Measurements from ENCODE around the gene CMTM3. TPM values are rescaled to one million over a fixed set of nuclear protein-coding genes. Genes with fewer than 3 reads are reported as not detected.
A peak's percentile ranks its signal among the peaks of the same experiment; 100 is the strongest.

Gene CMTM3
- total RNA-seq, 1 donor from 2014 or later = 62.4 TPM

DNA sequence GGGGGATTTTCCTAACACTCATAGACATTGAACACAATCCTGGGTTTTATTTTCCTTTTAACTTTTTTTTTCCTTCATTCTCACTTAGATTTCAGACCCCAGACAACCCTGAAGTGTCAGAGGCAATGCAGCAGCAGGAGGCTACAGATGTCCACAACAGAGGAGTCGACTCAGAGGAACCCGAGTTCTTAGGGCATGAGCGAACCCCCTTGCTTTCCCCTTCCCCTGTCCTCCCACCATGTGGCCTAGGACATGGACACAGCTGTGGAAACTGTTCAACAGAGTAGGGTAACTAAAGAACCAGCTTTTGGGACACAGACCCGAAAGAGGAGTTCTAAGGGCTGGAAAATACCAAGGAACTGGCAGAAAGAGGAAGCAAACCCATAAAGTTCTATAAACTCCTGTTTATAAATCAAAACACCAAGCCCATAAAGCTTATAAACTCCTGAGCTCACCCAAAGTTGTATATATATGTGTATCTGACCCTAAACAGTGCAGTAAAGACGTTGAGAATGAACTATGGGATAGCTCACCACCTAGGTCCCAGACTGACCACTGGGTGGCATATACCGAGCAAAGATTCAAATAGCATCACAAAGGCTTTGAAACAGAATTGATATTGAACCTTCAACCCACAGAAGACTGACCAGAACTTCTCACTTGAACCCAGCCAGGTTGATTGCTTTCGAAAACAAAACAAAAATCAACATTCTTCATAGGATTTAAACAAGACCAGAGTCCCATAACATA, 58.1 kb downstream of the CMTM3 start:
- H2AFZ ChIP-seq (ENCODE audit: low read depth, low read length) = no peak overlapping the region
- Mint-ChIP-seq H3K27ac (ENCODE audit: unreplicated experiment) (peak overlapping the region; percentile 64), H3K27me3 (ENCODE audit: low read depth, unreplicated experiment) (no peaks in the 10 kb centered on the region), H3K9me3 (ENCODE audit: unreplicated experiment) (no peaks in the 10 kb centered on the region), H3K4me1 (ENCODE audit: low read depth, unreplicated experiment) (peaks cover 16% of the 10 kb centered on the region), H3K4me3 (ENCODE audit: unreplicated experiment) (no peak overlapping the region), H3K36me3 (ENCODE audit: low read depth, unreplicated experiment) (no peaks in the 10 kb centered on the region)
- FAIRE-seq = no peak
- H3K9me3 ChIP-seq (ENCODE audit: insufficient read depth, low read depth, low read length) = no peaks in the 10 kb centered on the region
- H3K27me3 ChIP-seq (ENCODE audit: insufficient read depth, low read length) = no peaks in the 10 kb centered on the region
- DNase-seq (ENCODE audit: low read depth) = no peak
- TF ChIP-seq, protein P1, sequence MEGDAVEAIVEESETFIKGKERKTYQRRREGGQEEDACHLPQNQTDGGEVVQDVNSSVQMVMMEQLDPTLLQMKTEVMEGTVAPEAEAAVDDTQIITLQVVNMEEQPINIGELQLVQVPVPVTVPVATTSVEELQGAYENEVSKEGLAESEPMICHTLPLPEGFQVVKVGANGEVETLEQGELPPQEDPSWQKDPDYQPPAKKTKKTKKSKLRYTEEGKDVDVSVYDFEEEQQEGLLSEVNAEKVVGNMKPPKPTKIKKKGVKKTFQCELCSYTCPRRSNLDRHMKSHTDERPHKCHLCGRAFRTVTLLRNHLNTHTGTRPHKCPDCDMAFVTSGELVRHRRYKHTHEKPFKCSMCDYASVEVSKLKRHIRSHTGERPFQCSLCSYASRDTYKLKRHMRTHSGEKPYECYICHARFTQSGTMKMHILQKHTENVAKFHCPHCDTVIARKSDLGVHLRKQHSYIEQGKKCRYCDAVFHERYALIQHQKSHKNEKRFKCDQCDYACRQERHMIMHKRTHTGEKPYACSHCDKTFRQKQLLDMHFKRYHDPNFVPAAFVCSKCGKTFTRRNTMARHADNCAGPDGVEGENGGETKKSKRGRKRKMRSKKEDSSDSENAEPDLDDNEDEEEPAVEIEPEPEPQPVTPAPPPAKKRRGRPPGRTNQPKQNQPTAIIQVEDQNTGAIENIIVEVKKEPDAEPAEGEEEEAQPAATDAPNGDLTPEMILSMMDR (IDR thresholded peaks at IDR 0.05; ENCODE audit: insufficient read depth, low read depth, low read length) = peak; percentile 58
- TF ChIP-seq EZH2 (IDR thresholded peaks at IDR 0.05; ENCODE audit: insufficient read depth, low read length) = no peak
- no peak overlapping the region for H3K4me2 ChIP-seq (ENCODE audit: low read length)
- H3K36me3 ChIP-seq (ENCODE audit: insufficient read depth, low read length) = no peaks in the 10 kb centered on the region
- peaks cover 4% of the 10 kb centered on the region for H4K20me1 ChIP-seq (ENCODE audit: insufficient read depth, low read length)
- peak overlapping the region; percentile 34 for H3K9ac ChIP-seq (ENCODE audit: low read length)
- peaks cover 23% of the 10 kb centered on the region for H3K4me1 ChIP-seq (ENCODE audit: insufficient read depth, low read length)
- no peaks in the 10 kb centered on the region for H3K79me2 ChIP-seq (ENCODE audit: insufficient read depth, low read length)
- H3K27ac ChIP-seq (ENCODE audit: low read depth, low read length) = no peak overlapping the region
- H3K4me3 ChIP-seq (ENCODE audit: insufficient read depth, low read depth, low read length) = no peak overlapping the region

Other genes starting within 250 kb of the CMTM3 start
- 0.30 TPM in 1 of 2 replicates, not detected in the other for gene CDH5, start 238.0 kb upstream of the CMTM3 start, total RNA-seq
- gene BEAN1, start 177.4 kb upstream of the CMTM3 start, total RNA-seq = 1.2 and 2.1 TPM in 2 replicates
- 12.4 and 16.5 TPM in 2 replicates for gene TK2, start 54.6 kb upstream of the CMTM3 start, total RNA-seq
- 24.5 and 27.9 TPM in 2 replicates for gene CKLF, start 52.1 kb upstream of the CMTM3 start, total RNA-seq
- 2.7 and 6.4 TPM in 2 replicates for gene CMTM1, start 38.3 kb upstream of the CMTM3 start, total RNA-seq
- not detected in 2 replicates for gene CMTM2, start 25.2 kb upstream of the CMTM3 start, total RNA-seq
- gene CMTM4, start 92.0 kb downstream of the CMTM3 start, total RNA-seq = 20.2 and 20.9 TPM in 2 replicates
- 133 and 150 TPM in 2 replicates for gene DYNC1LI2, start 146.9 kb downstream of the CMTM3 start, total RNA-seq
- 0.16 and 0.50 TPM in 2 replicates for gene TERB1, start 196.9 kb downstream of the CMTM3 start, total RNA-seq
- 55.0 and 65.0 TPM in 2 replicates for gene NAE1, start 226.3 kb downstream of the CMTM3 start, total RNA-seq
- not detected in 2 replicates for gene CA7, start 239.7 kb downstream of the CMTM3 start, total RNA-seq

All from astrocyte (in vitro differentiated cells and primary cell).